B cell (primary cell): ENCODE measurements around the gene RBL1. TPM values are rescaled to one million over a fixed set of nuclear protein-coding genes. Genes with fewer than 3 reads are reported as not detected.

Experiments
- ATAC-seq: fragments of 200-7000 bp; cut with Tn5 transposase; one replicate; pipeline ENCODE4 v1.10.0; 2021; ENCODE audit warnings: low read depth, mild to moderate bottlenecking, moderate number of reproducible peaks, moderate library complexity
- CTCF ChIA-PET: fragments of 350-600 bp; sonication (Branson Sonifier 250); formaldehyde crosslinking; loops from one replicate; lab custom pipeline; 2021; ENCODE audit warnings: antibody characterized with exemption, inconsistent platforms; lab: Charles Lee
- POLR2A ChIA-PET: fragments of 350-600 bp; sonication (Branson Sonifier 250); formaldehyde crosslinking; loops from one replicate; lab custom pipeline; 2021; ENCODE audit warnings: antibody characterized with exemption; lab: Charles Lee
- DNase-seq: peaks from one replicate; pipeline ENCODE4 v3.0.0; 2013
- H2AFZ ChIP-seq: 2 replicates; pipeline ENCODE4 v1.6.1; 2012; ENCODE audit warnings: mild to moderate bottlenecking, low read depth, low read length; ENCODE audit not compliant: insufficient read depth, poor library complexity, severe bottlenecking
- H3K27ac ChIP-seq, 2 donors: 1 replicate in 1 of 2; 2 replicates in 1 of 2; pipeline ENCODE4 v1.5.1; 2012 to 2013; ENCODE audit warnings: low read length in 2 of 2, mild to moderate bottlenecking in 2 of 2, moderate library complexity in 1 of 2
- H3K27me3 ChIP-seq, 4 experiments: fragments of 200-600 bp in 1 of 4; sonication (generic) in 1 of 4; replicated peaks in 1 of 4; 1 replicate in 2 of 4; 2 replicates in 2 of 4; pipeline versions ENCODE4 v1.6.1 to v1.7.0; 2013 to 2016; ENCODE audit warnings: low read length in 3 of 4, mild to moderate bottlenecking in 2 of 4, mixed read lengths in 1 of 4, moderate library complexity in 1 of 4; ENCODE audit not compliant: insufficient read depth in 4 of 4, control insufficient read depth in 3 of 4; ENCODE audit errors: control extremely low read depth in 1 of 4
- H3K36me3 ChIP-seq, 2 experiments: replicated peaks in 1 of 2; 1 replicate in 1 of 2; 2 replicates in 1 of 2; pipeline versions ENCODE4 v1.6.1 to v1.7.1; 2013; ENCODE audit warnings: low read length in 1 of 2; ENCODE audit not compliant: insufficient read depth in 2 of 2, control insufficient read depth in 1 of 2; ENCODE audit errors: control extremely low read depth in 1 of 2, extremely low read depth in 1 of 2
- H3K4me1 ChIP-seq, 2 donors: fragments of 200-600 bp in 1 of 2; sonication (generic) in 1 of 2; 1 replicate in 1 of 2; 2 replicates in 1 of 2; pipeline versions ENCODE4 v1.5.1 to v1.6.1; 2013 to 2017; ENCODE audit warnings: low read length in 2 of 2; ENCODE audit not compliant: control insufficient read depth in 2 of 2, insufficient read depth in 2 of 2
- H3K4me2 ChIP-seq: replicated peaks from 2 replicates; pipeline ENCODE3; 2012; ENCODE audit warnings: mild to moderate bottlenecking, low read depth, low read length; ENCODE audit not compliant: poor library complexity, severe bottlenecking
- H3K4me3 ChIP-seq, 5 experiments: fragments of 200-600 bp in 1 of 5; sonication (generic) in 1 of 5; 1 replicate in 3 of 5; 2 replicates in 2 of 5; pipeline versions ENCODE4 v1.5.1 to v1.7.0; 2011 to 2016; ENCODE audit warnings: low read length in 4 of 5, mild to moderate bottlenecking in 4 of 5, low read depth in 2 of 5, control low read depth in 1 of 5, moderate library complexity in 1 of 5; ENCODE audit not compliant: insufficient read depth in 1 of 5; ENCODE audit errors: control extremely low read depth in 1 of 5, extremely low read depth in 1 of 5
- H3K79me2 ChIP-seq: fragments of 200-600 bp; sonication (generic); one replicate; pipeline ENCODE4 v1.6.0; 2016; ENCODE audit warnings: low read length; ENCODE audit not compliant: control insufficient read depth, insufficient read depth
- H3K9ac ChIP-seq: fragments of 200-600 bp; sonication (generic); 2 replicates; pipeline ENCODE4 v1.6.1; 2017; ENCODE audit warnings: mild to moderate bottlenecking, low read length, moderate library complexity
- H3K9me3 ChIP-seq, 3 donors: one replicate each; pipeline versions ENCODE4 v1.6.1 to v1.7.1; 2013; ENCODE audit warnings: low read length in 2 of 3; ENCODE audit not compliant: control insufficient read depth in 2 of 3, insufficient read depth in 1 of 3; ENCODE audit errors: control extremely low read depth in 1 of 3
- H4K20me1 ChIP-seq: 2 replicates; pipeline ENCODE4 v1.6.0; 2012; ENCODE audit warnings: mild to moderate bottlenecking, low read length; ENCODE audit not compliant: insufficient read depth, control insufficient read depth, poor library complexity, severe bottlenecking
- H3K27ac Mint-ChIP-seq: one replicate; pipeline ENCODE4 v1.8.0; 2021; ENCODE audit warnings: mixed read lengths
- H3K27me3 Mint-ChIP-seq: one replicate; pipeline ENCODE4 v1.8.0; 2021; ENCODE audit warnings: mixed read lengths
- H3K4me1 Mint-ChIP-seq: one replicate; pipeline ENCODE4 v1.8.0; 2021; ENCODE audit warnings: mixed read lengths
- H3K4me3 Mint-ChIP-seq: one replicate; pipeline ENCODE4 v1.8.0; 2021; ENCODE audit warnings: mixed read lengths
- H3K9me3 Mint-ChIP-seq: one replicate; pipeline ENCODE4 v1.8.0; 2022; ENCODE audit warnings: mixed read lengths; ENCODE audit not compliant: insufficient read depth
- EZH2 ChIP-seq: IDR thresholded peaks from 2 replicates; pipeline ENCODE4 v1.6.1; 2012; ENCODE audit warnings: borderline replicate concordance, low read depth, mild to moderate bottlenecking, moderate library complexity, low read length; ENCODE audit not compliant: insufficient read depth, poor library complexity, severe bottlenecking
- WGBS: methylation state at CpG from one replicate; pipeline ENCODE4 v1.1.5; 2013; ENCODE audit warnings: missing lambda C conversion rate; ENCODE audit not compliant: insufficient coverage; 5-methylcytosine and 5-hydroxymethylcytosine counted together
- intact Hi-C: fragments of 100-400 bp; cut with micrococcal nuclease; formaldehyde crosslinking; loops from one replicate; pipeline ENCODE4 v1.10.0; 2022
- polyA minus RNA-seq: library from RNA; depleted of rRNA, polyadenylated mRNA; stranded (reverse); fragments of >200 nt; gene quantifications from 2 replicates; pipeline ENCODE4 v1.2.3, GENCODE V29; 2012
- polyA plus RNA-seq: library from polyadenylated mRNA; depleted of rRNA; stranded (reverse); fragments of >200 nt; gene quantifications from 2 replicates; pipeline ENCODE4 v1.2.3, GENCODE V29; 2012
- total RNA-seq, 2 donors: library from RNA; stranded (reverse); fragments of 120-200 nt in 1 of 2; gene quantifications; 1 replicate in 1 of 2; 2 replicates in 1 of 2; pipeline versions ENCODE4 v1.2.3 to v1.2.4, GENCODE V29; 2013 to 2022
- TF ChIP-seq, protein P1 (sequence below): fragments of 200-600 bp; IDR thresholded peaks from one replicate; pipeline ENCODE4 v1.8.0; 2022; ENCODE audit warnings: antibody characterized with exemption, mild to moderate bottlenecking

RBL1 gene, protein sequence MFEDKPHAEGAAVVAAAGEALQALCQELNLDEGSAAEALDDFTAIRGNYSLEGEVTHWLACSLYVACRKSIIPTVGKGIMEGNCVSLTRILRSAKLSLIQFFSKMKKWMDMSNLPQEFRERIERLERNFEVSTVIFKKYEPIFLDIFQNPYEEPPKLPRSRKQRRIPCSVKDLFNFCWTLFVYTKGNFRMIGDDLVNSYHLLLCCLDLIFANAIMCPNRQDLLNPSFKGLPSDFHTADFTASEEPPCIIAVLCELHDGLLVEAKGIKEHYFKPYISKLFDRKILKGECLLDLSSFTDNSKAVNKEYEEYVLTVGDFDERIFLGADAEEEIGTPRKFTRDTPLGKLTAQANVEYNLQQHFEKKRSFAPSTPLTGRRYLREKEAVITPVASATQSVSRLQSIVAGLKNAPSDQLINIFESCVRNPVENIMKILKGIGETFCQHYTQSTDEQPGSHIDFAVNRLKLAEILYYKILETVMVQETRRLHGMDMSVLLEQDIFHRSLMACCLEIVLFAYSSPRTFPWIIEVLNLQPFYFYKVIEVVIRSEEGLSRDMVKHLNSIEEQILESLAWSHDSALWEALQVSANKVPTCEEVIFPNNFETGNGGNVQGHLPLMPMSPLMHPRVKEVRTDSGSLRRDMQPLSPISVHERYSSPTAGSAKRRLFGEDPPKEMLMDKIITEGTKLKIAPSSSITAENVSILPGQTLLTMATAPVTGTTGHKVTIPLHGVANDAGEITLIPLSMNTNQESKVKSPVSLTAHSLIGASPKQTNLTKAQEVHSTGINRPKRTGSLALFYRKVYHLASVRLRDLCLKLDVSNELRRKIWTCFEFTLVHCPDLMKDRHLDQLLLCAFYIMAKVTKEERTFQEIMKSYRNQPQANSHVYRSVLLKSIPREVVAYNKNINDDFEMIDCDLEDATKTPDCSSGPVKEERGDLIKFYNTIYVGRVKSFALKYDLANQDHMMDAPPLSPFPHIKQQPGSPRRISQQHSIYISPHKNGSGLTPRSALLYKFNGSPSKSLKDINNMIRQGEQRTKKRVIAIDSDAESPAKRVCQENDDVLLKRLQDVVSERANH
- total RNA-seq (25.5 and 27.8 TPM in 2 replicates), polyA plus RNA-seq (4.8 and 8.1 TPM in 2 replicates), polyA minus RNA-seq (28.2 and 44.4 TPM in 2 replicates)
- 23.4 TPM for total RNA-seq (2013)

DNA sequence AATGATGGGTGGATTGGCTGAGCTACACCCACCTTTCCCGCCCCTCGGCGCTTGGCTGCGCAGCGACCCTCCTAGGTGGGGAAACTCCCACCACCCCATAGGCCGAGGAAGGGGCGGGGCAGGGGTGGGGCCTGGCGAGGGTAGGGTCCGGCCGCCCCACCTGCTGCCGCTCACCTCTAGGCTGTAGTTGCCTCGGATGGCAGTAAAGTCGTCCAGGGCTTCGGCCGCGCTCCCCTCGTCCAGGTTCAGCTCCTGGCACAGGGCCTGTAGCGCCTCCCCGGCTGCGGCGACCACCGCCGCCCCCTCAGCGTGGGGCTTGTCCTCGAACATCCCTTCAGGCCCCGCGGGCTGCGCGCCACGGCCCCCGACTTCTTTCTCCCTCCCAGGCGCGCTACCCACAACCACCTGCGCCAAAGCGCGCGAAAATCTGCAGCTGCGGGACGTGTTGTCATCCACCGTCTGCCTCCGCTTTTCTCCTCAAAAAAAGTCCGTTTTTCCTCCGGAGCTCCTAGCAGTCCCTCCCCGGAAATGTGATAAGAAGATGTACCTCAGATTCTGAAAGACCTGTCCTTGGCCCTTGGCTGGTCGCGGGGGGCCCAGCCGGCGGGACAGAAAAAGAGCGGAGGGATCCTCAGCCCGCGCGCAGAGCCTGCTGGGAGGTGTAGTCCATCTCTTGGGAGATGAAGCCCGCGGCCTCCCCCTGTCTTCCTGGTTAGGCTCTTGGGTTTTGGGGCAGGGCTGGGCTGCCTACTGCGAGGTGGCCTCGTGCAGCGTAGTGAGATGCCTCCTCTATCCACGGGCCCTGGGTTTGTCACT lies at the start of gene RBL1:
RBL1 (minus strand) TSS at position 399 of the 816 bp plus-strand sequence; CDS start at position 330, 69 bp downstream.
- ATAC-seq: peak; percentile 86
- no peaks in the 10 kb centered on the region for H3K27me3 ChIP-seq
- POLR2A ChIA-PET: interaction anchor here (1.1 to 1.6 kb wide), 2 partner anchors 83 to 87 kb away, joined by 4 to 8 read pairs; partner anchors contain the start of genes MROH8 and RPN2
- peak within 1 kb of the TSS; percentile 62 to 77 (median 73) for H3K4me3 ChIP-seq
- no peaks in the 10 kb centered on the region for H3K9me3 ChIP-seq
- H2AFZ ChIP-seq: peak within 1 kb of the TSS; percentile 96
- CTCF ChIA-PET: interaction anchor here (0.6 to 2.0 kb wide), 5 partner anchors 9 to 87 kb away, joined by 3 to 7 read pairs (median 4); partner anchors contain the start of genes MROH8 and RPN2
- Mint-ChIP-seq H3K9me3 (no peaks in the 10 kb centered on the region), H3K4me1 (peaks cover 29% of the 10 kb centered on the region), H3K27me3 (no peaks in the 10 kb centered on the region), H3K27ac (peak within 1 kb of the TSS; percentile 100), H3K4me3 (peak within 1 kb of the TSS; percentile 98)
- peak; percentile 96 for DNase-seq
- peak within 1 kb of the TSS; percentile 79 for H3K9ac ChIP-seq
- peaks cover 42% of the 10 kb centered on the region for H3K79me2 ChIP-seq
- H3K36me3 ChIP-seq: peaks cover 0 to 3% of the 10 kb centered on the region in 2 experiments
- H3K27ac ChIP-seq: peak within 1 kb of the TSS; percentile 88 to 95
- intact Hi-C loops: loop anchor here (1.0 to 10.0 kb wide), 6 partner anchors 54 to 1144 kb away; partner anchors contain the start of genes SAMHD1 and SCAND1
- H4K20me1 ChIP-seq: no peaks in the 10 kb centered on the region
- no peak for TF ChIP-seq EZH2
- TF ChIP-seq, protein P1, sequence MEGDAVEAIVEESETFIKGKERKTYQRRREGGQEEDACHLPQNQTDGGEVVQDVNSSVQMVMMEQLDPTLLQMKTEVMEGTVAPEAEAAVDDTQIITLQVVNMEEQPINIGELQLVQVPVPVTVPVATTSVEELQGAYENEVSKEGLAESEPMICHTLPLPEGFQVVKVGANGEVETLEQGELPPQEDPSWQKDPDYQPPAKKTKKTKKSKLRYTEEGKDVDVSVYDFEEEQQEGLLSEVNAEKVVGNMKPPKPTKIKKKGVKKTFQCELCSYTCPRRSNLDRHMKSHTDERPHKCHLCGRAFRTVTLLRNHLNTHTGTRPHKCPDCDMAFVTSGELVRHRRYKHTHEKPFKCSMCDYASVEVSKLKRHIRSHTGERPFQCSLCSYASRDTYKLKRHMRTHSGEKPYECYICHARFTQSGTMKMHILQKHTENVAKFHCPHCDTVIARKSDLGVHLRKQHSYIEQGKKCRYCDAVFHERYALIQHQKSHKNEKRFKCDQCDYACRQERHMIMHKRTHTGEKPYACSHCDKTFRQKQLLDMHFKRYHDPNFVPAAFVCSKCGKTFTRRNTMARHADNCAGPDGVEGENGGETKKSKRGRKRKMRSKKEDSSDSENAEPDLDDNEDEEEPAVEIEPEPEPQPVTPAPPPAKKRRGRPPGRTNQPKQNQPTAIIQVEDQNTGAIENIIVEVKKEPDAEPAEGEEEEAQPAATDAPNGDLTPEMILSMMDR: peak; percentile 13
- WGBS: under 1% methylated on average over 56 of the region's 58 CpGs
- peak within 1 kb of the TSS; percentile 82 for H3K4me2 ChIP-seq
- H3K4me1 ChIP-seq: peaks cover 13 to 28% of the 10 kb centered on the region in 2 donors
